ENCODE measurements around the gene CARD9.

The CARD9 gene

DNA sequence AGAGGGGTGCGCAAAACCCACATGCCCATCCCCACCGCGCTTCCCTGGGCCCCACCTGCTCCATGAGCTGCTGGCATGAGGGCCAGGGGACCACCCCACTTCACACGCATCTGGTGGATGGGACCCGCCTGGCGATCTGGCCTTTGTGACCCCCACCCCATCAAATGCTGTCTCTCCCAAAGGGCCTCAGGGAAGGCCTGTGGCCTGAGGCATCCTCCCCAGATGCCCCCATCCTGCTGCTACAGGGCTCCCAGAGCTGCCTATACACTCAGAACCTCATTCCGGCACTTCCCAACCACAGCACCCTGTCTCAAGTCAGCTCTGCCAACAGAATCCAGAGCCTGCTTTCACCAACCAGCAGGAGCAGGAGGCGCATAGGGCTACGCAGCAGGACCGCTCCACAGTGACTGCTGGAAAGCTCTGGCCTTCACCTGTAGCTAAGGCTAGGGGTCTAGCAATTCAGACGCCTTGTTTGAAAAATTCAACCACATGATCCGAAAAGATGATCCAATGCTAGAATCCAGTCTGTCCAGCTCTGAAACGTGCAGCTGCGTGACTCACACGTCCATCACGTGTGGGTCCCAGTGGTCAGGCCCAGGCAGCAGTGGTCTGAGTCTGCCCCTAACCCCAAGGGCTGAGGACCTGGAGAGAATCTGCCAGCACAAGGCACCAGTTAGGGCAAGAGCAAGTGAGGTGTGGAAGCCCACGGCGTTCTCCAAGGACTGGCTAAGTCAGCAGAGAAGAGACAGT lies 27.9 kb upstream of the CARD9 start:
- DNase-seq = no peak

GRCh38 chr9:136400038-136400834 lies 26.8 kb upstream of the CARD9 start, which contains the start of gene SNAPC4:
Gene SNAPC4, minus strand, starts transcription at chr9:136400170. Its CDS starts 1,742 bp downstream, at chr9:136398428.
- peak; percentile 50 for DNase-seq

- DNase-seq = no peak
Observed at GRCh38 chr9:136399176-136400037, 25.9 kb upstream of the CARD9 start.

DNA sequence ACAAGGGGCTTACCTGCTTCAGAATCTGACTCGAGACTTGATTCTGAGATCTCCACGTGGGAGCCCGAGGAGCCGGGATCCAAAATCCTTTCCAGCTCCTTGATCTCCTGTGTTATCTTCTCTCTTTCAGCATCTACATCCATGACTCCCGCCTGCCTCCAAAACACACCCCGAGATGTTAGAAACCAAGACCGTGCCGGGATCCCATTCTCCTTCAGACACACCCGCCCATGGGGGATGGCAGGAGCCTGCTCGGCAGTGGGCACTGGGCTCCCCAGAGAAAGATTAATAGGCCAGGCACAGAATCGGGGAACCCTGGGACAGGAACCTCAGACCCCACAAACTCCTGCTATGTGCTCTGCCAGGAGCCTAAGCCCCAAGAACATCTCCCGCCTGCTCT lies 24.8 kb upstream of the CARD9 start:
- DNase-seq = no peak

DNA sequence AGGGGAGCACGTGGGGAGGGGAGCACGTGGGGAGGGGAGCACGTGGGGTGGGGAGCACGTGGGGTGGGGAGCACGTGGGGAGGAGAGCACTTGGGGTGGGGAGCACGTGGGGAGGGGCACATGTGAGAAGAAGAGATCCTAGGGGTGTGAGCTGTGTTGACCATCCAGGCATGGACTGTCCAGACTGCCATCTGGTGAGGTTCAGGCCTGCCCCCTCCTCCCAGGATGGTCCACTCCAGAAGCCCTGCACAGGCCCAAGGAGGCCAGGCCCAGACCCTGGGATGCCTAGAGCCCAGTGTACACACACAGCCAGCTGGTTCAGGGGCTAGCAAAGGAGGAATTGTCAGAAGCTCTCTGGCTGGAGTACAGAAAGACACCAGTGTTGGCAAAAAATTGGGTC lies 24.2 kb upstream of the CARD9 start:
- no peak for DNase-seq

- DNase-seq = no peak
Observed at GRCh38 chr9:136396219-136396515, 22.7 kb upstream of the CARD9 start.

- no peak for DNase-seq
Observed at GRCh38 chr9:136395345-136396218, 22.1 kb upstream of the CARD9 start.

- no peak for DNase-seq
Observed at GRCh38 chr9:136395020-136395340, 21.5 kb upstream of the CARD9 start.

- no peak for DNase-seq
Observed at GRCh38 chr9:136394312-136395019, 21.0 kb upstream of the CARD9 start.

GRCh38 chr9:136393531-136393930 lies 20.1 kb upstream of the CARD9 start:
- DNase-seq = no peak

DNA sequence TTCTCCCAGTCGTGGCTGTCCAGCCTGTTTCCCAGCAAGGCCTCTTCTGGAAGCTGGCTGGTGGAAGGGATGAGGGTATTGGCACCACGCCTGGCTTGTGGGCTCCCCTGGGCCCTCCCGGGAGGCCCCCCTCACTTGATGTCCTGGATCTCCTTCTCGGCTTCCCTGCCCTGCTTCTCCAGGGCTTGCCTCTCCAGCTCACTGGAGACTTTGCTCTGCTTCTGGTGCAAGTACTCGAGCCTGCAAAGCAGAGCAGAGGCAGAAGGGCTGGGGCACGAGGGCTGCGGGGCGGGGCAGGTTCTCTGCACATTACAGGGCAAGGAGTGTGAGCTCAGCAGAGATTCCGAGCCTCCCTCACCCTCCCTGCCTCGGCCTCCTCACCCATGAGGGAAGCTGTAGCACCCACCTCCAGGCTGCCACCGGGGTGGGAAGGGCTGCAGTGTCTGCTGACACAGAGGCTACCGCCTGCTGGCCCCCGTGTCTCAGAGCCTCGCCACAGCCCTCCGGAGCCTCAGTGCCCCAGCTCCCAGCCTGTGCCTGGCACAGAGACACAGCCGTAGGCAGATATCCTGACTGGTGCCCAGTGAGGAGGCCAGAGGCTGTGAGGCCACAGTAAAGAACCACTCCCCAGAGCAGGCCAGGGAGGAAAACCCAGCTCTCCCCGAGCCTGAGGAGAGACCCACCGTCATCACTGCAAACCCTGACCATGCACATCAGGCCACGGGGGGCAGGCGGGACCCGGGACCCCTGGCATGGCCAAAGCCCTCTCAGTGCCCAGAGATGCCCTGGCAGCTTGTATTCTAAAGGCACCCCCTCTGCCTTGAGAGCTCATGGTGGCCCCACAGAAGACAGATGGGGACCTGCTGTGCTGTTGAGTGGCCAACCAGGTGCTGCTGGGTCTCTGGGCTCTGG lies 19.3 kb upstream of the CARD9 start:
- DNase-seq = no peak

DNA sequence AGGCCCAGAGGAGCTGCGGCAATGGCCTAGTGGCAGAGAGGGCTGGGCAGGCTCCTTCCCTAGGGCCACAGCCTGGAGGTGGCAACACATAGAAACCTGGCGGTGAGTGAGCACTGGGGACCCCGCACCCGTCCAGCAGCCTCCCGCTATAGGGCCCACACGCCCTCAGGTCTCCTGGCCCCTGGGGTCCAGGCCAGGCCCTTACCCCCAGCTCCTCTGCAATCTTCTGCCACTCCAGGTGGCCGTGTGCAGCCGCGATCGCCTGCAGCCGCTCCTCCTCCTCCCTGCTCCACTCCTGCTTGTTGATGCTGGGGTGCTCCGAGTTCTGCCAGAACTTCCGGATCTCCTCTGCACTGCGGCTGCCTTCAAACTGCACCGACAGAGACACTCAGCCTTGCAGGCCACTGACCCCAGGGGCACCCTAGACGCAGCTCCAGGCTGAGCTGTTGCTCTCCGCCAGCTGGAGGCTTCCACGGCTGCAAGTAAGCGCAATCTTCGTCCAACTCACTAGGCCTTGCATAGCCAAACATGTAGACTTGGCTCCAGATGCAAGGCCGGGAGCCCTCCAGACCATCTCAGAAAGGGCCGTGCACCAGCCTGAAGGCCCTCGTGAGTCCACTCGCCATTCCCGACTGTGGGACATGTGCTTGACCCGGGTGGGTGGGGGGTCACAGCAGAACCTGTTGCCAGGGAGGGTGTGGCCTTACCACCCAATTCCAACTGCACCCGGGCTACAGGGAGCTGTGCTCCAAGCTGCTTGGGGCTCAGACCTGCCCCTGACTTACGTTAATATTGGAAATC lies 18.5 kb upstream of the CARD9 start:
- no peak for DNase-seq

DNA sequence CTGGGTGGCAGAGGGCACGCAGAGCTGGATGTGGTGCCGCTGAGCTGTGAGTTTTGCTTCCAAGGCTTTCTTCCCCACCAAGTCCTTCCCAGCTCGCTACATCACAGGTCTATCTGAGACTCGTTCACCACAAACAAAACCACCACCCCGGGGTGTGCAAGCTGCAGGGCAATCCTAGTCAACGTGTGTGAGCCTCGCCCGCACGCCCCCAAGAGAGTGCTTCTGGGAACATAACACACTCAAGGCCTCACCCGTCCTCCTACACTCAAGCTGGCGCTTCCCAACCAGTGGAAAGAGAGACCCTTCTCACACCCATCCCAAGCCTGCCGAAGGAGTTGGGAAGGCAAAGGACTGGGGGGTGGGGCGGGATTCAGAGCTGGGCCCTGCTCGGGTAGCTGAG lies 15.9 kb upstream of the CARD9 start:
- no peak for DNase-seq

- DNase-seq = no peak
Observed at GRCh38 chr9:136387217-136387616, 13.7 kb upstream of the CARD9 start.

DNA sequence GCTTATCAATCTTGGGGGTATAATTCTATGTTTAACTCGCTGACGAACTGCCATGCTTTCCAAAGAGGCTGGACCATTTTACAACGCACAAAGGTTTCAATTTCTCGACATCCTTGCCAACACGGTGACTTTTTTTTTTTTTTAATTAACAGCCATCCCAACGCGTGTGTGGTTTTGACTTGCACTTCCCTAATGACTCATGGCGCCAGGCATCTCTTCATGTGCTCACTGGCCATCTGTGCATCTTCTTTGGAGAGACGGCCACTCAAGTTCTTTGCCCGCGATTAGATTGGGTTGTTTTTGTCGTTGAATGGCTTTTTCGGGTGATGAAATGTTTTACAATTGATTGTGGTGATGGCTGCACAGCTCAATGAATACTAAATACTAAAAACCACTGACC lies 12.5 kb upstream of the CARD9 start:
- no peak for DNase-seq

DNA sequence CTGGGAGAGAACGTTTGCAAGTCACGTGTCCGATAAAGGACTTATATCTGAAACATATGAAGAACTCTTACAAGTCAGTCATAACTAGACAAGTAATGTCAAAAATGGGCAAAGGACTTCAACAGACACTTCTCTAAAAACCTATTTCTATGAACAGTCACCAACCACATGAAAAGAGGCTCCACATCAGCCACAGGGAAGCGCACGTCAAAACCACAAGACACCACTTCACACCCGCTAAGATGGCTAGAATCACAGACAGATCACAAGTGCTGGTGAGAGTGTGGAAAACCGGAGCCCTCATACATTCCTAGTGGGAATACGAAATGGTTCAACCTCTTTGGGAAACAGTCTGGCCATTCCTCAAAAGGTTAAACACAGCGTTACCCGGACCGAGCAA lies 11.5 kb upstream of the CARD9 start:
- no peak for DNase-seq

GRCh38 chr9:136383436-136383835 lies 10.0 kb upstream of the CARD9 start:
- no peak for DNase-seq

DNA sequence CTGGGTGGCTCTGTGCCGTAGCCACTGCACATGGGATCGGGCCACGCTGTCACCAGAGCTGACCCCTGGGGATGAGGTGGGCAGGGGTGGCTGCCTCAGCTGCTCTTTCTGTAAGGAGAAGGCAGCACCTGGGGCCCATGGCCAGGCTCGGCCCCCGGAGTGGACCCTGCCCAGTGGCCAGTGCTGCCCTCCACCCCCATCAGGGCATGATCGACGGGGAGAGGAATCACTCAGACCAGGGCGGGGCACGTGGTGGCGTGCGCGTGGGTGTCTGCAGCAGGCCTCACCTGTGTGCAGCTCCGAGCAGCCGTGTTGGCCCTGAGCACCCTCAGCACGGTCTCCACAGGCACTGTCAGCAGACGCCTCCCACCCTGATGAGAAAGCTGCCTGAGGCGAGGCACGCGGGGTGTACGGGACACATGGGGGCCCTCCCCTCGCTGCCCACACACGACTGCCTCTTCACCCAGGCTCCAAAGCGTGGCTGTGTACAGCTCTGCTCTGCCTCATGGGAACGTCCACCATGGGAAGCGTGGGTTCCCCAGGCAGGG lies 8.6 kb upstream of the CARD9 start:
- no peak for DNase-seq

DNA sequence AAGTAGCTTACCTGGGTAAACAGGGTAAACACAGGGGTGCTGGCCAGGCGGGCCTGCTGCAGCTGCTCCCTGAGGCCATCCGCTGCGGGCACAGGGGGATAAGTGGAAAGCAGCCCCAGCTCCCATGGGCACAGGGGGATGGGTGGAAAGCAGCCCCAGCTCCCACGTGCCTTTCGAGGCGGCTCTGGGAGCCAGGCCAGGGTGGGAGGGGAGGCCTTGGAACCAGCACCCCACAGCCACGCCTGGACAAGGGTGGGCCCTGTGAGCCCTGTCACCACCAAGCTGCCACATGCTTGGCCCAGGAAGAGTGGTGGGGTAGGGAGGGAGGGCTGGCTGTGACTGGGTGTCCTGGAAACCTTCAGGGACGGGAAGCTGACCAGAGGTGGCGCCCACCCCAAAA lies 7.8 kb upstream of the CARD9 start:
- DNase-seq = no peak

- no peak for DNase-seq
Observed at GRCh38 chr9:136380381-136380780, 6.9 kb upstream of the CARD9 start.
